ENCODE data around the gene PYCR2. TPM values are rescaled to one million over a fixed set of nuclear protein-coding genes. Genes with fewer than 3 reads are reported as not detected.
"Not testable (repeated sequence)": the region's sequence is repeated elsewhere in the genome, so short reads cannot be mapped to it uniquely, and the experiment has no call there.

The PYCR2 gene
- total RNA-seq, 2 donors from 2014 or later, result 34.0 to 61.6 TPM

- intact Hi-C loops (cut with DNase I), result no loop called here
- DNase-seq, result no peak
- H3K4me3 ChIP-seq, result no peak overlapping the region
- TF ChIP-seq CTCF (IDR thresholded peaks at IDR 0.05), result no peak
- no peak overlapping the region for H3K9ac ChIP-seq (ENCODE audit: low read depth in 2 of 2, low read length in 2 of 2)
- no peak overlapping the region for H3K27ac ChIP-seq
- no peaks in the 10 kb centered on the region for H3K9me3 ChIP-seq
- H3K36me3 ChIP-seq, result no peaks in the 10 kb centered on the region
- no peaks in the 10 kb centered on the region for H3K27me3 ChIP-seq
- H3K4me1 ChIP-seq, result no peaks in the 10 kb centered on the region
Measured at GRCh38 chr1:225936523-225936922, 12.5 kb upstream of the PYCR2 start.

DNA sequence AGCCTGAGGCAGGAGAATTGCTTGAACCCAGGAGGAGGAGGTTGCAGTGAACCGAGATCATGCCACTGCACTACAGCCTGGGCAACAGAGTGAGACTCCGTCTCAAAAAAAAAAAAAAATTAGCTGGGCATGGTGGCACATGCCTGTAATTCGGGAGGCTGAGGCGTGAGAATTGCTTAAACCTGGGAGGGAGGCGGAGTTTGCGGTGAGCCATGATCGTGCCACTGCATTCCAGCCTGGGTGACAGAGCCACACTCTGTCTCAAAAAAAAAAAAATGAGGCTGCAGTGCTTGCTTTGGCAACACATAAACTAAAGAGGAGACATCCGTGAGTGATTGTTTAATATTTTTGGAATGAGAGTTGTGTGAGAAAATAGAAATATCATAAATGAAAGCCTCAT lies 12.0 kb upstream of the PYCR2 start:
- H3K4me3 ChIP-seq; H3K9ac ChIP-seq (ENCODE audit: low read depth in 2 of 2, low read length in 2 of 2); H3K4me1 ChIP-seq; DNase-seq; H3K27me3 ChIP-seq; H3K36me3 ChIP-seq; H3K9me3 ChIP-seq; H3K27ac ChIP-seq; intact Hi-C loops (cut with DNase I): not testable (repeated sequence)

DNA sequence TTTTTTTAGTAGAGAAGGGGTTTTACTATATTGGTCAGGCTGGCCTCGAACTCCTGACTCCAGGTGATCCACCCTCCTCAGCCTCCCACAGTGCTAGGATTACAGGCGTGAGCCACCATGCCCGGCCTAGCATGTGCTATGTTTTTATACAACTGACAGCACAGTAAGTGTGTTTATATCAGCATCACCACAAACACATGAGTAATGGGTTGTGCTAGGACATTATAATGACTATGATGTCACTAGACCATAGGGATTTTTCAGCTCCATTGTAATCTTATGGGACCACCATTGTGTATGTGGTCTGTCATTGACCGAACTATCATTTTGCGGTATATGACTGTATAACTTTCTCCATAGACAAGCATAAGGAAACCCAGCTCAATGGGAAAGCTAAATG lies 10.7 kb upstream of the PYCR2 start:
- Histone ChIP-seq H3K4me1 (no peaks in the 10 kb centered on the region), H3K9me3 (no peaks in the 10 kb centered on the region), H3K27me3 (no peaks in the 10 kb centered on the region), H3K4me3 (no peak overlapping the region), H3K9ac (ENCODE audit: low read depth in 2 of 2, low read length in 2 of 2) (no peak overlapping the region), H3K27ac (no peak overlapping the region), H3K36me3 (no peaks in the 10 kb centered on the region)
- intact Hi-C loops (cut with DNase I), result no loop called here
- no peak for DNase-seq
- no peak for TF ChIP-seq CTCF (IDR thresholded peaks at IDR 0.05)

DNA sequence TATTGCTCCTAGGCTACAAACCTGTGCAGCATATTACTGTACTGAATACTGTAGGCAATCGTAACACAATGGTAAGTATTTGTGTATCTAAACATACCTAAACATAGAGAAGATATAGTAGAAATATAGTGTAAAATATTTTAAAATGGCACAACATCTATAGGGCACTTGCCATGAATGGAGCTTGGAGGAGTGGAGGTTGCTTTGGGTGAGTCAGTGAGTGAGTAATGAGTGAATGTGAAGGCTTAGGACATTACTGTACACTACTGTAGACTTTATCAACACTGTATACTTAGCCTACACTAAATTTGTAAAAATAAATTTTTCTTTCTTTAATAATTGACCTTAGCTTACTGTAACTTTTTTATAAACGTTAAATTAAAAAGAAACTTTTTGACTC lies 9.0 kb upstream of the PYCR2 start:
- intact Hi-C loops (cut with DNase I), result no loop called here
- Histone ChIP-seq H3K27ac (no peak overlapping the region), H3K4me3 (no peak overlapping the region), H3K4me1 (no peaks in the 10 kb centered on the region), H3K9me3 (no peaks in the 10 kb centered on the region), H3K9ac (ENCODE audit: low read depth in 2 of 2, low read length in 2 of 2) (no peak overlapping the region), H3K36me3 (no peaks in the 10 kb centered on the region), H3K27me3 (no peaks in the 10 kb centered on the region)
- TF ChIP-seq CTCF (IDR thresholded peaks at IDR 0.05), result no peak
- DNase-seq, result no peak

DNA sequence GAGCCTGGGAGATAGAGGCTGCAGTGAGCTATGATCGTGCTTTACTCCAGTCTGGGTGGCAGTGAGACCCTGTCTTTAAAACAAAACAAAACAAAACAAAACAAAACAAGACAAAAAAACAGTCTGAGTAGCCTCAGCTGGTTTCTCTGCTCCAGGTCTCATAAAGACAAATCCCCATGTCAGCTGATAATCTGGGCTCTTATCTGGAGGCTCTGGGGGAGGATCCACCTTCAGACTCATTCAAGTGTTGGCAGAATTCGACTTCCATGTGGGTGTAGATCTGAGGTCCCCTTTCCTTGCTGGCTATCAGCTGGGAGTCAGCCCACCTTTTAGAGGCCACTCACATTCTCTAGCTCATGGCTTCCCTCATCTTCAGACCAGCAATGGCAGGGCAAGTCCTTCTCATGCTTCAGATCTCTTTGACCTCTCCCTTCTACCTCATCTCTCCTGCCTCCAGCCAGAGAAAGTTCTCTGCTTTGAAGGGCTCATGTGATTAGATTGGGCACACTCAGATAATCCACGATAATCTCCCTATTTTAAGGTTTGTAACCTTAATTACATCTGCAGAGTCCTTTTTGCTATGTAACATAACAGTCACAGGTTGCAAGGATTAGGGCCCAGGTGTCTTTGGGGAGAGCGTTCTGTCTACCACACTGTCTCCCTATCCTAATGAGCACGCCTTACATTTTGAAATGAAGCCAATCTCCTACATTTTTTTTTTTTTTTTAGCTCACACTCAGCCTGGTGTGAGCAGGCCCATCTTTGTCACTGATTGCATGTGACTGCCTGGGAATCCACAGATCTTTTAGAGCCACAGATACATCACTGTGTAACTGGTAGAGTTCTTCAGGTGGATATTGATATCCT lies 7.5 kb upstream of the PYCR2 start:
- no peak overlapping the region for H3K9ac ChIP-seq (ENCODE audit: low read depth in 2 of 2, low read length in 2 of 2)
- H3K9me3 ChIP-seq, result no peaks in the 10 kb centered on the region
- intact Hi-C loops (cut with DNase I), result no loop called here
- H3K36me3 ChIP-seq, result no peaks in the 10 kb centered on the region
- TF ChIP-seq CTCF (IDR thresholded peaks at IDR 0.05), result no peak
- no peak overlapping the region for H3K27ac ChIP-seq
- no peaks in the 10 kb centered on the region for H3K27me3 ChIP-seq
- no peak for DNase-seq
- no peak overlapping the region for H3K4me3 ChIP-seq
- H3K4me1 ChIP-seq, result no peaks in the 10 kb centered on the region

DNA sequence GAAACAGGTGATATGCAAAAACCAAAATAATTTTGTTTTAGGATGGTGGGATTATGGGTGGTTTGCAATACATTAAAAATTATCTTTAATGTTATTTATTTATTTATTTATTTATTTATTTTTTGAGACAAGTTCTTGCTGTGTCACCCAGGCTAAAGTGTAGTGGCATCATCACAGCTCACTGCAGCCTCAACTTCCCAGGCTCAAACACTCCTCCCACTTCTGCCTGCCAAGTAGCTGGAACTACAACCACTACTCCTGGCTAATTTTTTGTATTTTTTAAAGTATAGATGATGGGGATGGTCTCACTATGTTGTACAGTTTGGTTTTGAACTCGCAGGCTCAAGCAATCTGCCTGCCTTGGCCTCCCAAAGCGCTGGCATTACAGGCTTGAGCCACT lies 6.5 kb upstream of the PYCR2 start:
- no peak for DNase-seq
- TF ChIP-seq CTCF (IDR thresholded peaks at IDR 0.05), result no peak
- Histone ChIP-seq H3K4me1 (no peaks in the 10 kb centered on the region), H3K9me3 (no peaks in the 10 kb centered on the region), H3K4me3 (no peak overlapping the region), H3K9ac (ENCODE audit: low read depth in 2 of 2, low read length in 2 of 2) (no peak overlapping the region), H3K36me3 (no peaks in the 10 kb centered on the region), H3K27ac (no peak overlapping the region), H3K27me3 (no peaks in the 10 kb centered on the region)
- intact Hi-C loops (cut with DNase I), result no loop called here

- H3K9me3 ChIP-seq; H3K4me3 ChIP-seq; intact Hi-C loops (cut with DNase I); H3K27me3 ChIP-seq; H3K36me3 ChIP-seq; DNase-seq; H3K4me1 ChIP-seq; H3K27ac ChIP-seq; H3K9ac ChIP-seq (ENCODE audit: low read depth in 2 of 2, low read length in 2 of 2): not testable (repeated sequence)
Measured at GRCh38 chr1:225929462-225929861, 5.4 kb upstream of the PYCR2 start.
